K562 treated with DMSO at 1 percent for 4 hours (cell line): ENCODE results near the gene DPY19L1. TPM values are rescaled to one million over a fixed set of nuclear protein-coding genes. Genes with fewer than 3 reads are reported as not detected.

Experiments used
- total RNA-seq: library from RNA; unstranded; fragments of 300-600 nt; gene quantifications from 2 replicates; pipeline ENCODE4 v1.2.3, GENCODE V29; 2022; ENCODE audit not compliant: insufficient read depth

DPY19L1 gene
- total RNA-seq, result 12.1 and 15.6 TPM in 2 replicates

DNA sequence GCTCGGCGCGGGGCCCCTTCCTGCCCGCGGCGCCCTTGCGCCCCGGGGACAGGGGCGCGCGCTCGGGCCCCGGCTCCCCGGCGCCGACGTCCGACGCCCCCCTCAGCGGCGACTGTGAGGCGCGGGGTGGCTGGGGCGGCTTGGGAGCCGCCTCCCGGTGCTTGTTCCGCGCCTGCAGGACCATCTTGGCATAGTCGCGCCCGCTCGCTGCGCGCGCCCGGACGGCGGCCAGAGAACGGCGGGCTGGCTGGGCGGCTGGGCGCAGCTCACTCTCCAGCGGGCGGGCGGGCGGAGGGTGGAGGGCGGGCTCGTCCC, at the start of gene DPY19L1:
TSS of gene DPY19L1 (minus strand) at position 275 of the 315 bp plus-strand sequence. CDS start at position 184, 91 bp downstream.

Other genes starting within 250 kb of the DPY19L1 start
- gene TBX20, start 216.6 kb upstream of the DPY19L1 start, total RNA-seq, result not detected in 2 replicates